Heart right ventricle (tissue), 16 donors: ENCODE measurements around the gene LMOD3. TPM values are rescaled to one million over a fixed set of nuclear protein-coding genes. Genes with fewer than 3 reads are reported as not detected.

Experiments used
- ATAC-seq, 8 donors: fragments of 200-7000 bp; cut with Tn5 transposase; one replicate each; pipeline ENCODE4 v1.9.1; 2020; ENCODE audit warnings: mild to moderate bottlenecking in 8 of 8, moderate library complexity in 8 of 8, moderate number of reproducible peaks in 1 of 8
- DNase-seq, 2 donors: peaks; one replicate each; pipeline ENCODE4 v3.0.0-alpha.2; 2020
- H3K27ac ChIP-seq, 10 donors: fragments of 200-600 bp; sonication (generic) in 2 of 10; one replicate each; pipeline versions ENCODE4 v1.5.0 to v1.8.0; 2020 to 2022; ENCODE audit warnings: mild to moderate bottlenecking in 3 of 10
- H3K27me3 ChIP-seq, 7 donors: fragments of 200-600 bp; one replicate each; pipeline ENCODE4 v1.8.0; 2021 to 2022; ENCODE audit warnings: mild to moderate bottlenecking in 2 of 7
- H3K36me3 ChIP-seq, 9 donors: fragments of 200-600 bp; sonication (generic) in 1 of 9; one replicate each; pipeline versions ENCODE4 v1.5.0 to v1.8.0; 2020 to 2022; ENCODE audit warnings: mild to moderate bottlenecking in 2 of 9
- H3K4me1 ChIP-seq, 9 donors: fragments of 200-600 bp; sonication (generic) in 1 of 9; one replicate each; pipeline versions ENCODE4 v1.5.0 to v1.8.0; 2020 to 2022; ENCODE audit warnings: mild to moderate bottlenecking in 4 of 9
- H3K4me3 ChIP-seq, 10 donors: fragments of 200-600 bp; sonication (generic) in 2 of 10; one replicate each; pipeline versions ENCODE4 v1.5.0 to v1.8.0; 2020 to 2022; ENCODE audit warnings: mild to moderate bottlenecking in 7 of 10, moderate library complexity in 2 of 10
- H3K9me3 ChIP-seq, 11 donors: fragments of 200-600 bp in 10 of 11; sonication (generic) in 2 of 11; one replicate each; pipeline versions ENCODE4 v1.5.0 to v1.8.0; 2013 to 2022; ENCODE audit warnings: mild to moderate bottlenecking in 2 of 11, control low read depth in 1 of 11, moderate library complexity in 1 of 11
- WGBS, 2 donors: extraction: QIAGEN DNeasy Blood & Tissue Kit; methylation state at CpG; one replicate each; pipeline ENCODE4 v1.1.7; 2013; ENCODE audit warnings: inconsistent platforms in 1 of 2; 5-methylcytosine and 5-hydroxymethylcytosine counted together
- intact Hi-C, 10 donors: fragments of 100-400 bp; cut with DNase I; formaldehyde crosslinking; loops; one replicate each; pipeline versions ENCODE4 v1.11.1 to v1.14.2; 2022
- polyA plus RNA-seq, 2 donors: library from polyadenylated mRNA; stranded (reverse); fragments of 200-250 nt; gene quantifications; one replicate each; pipeline ENCODE4 v1.2.3, GENCODE V29; 2013
- total RNA-seq, 10 donors: library from RNA; stranded (reverse); fragmentation: NEBNext Ultra II Directional in 3 of 10; extraction: Animal tissue kit (Norgen Biotek cat#: 25700) in 3 of 10; gene quantifications; one replicate each; pipeline versions ENCODE4 v1.2.1 to v1.2.4, GENCODE V29; 2021 to 2023
- TF ChIP-seq, protein P1 (sequence below), 9 donors: fragments of 200-600 bp; sonication (generic) in 2 of 9; IDR thresholded peaks; one replicate each; pipeline versions ENCODE4 v1.5.0 to v1.8.0; 2021 to 2022; ENCODE audit warnings: antibody characterized with exemption in 9 of 9, mild to moderate bottlenecking in 5 of 9, moderate library complexity in 1 of 9
- donor health status: Arrhythmogenic right ventricular cardiomyopathy.
- donor health status: ischemic (EF 13 %, LVEDD 7.1; RV severe dilation, severe dysfunction).
- donor health status: healthy with polysubstance abuse.
- donor health status: DM: no; HTN: yes; CAD: no.
- donor health status: DM: no; HTN: no; CAD: no.
- donor health status: ischemic (EF 25% LVEDD 6.9; RV normal size, moderate dysfunction).
- donor health status: ischemic (EF 25% LVEDD 5.7; RV mildly dilated, moderate dysfunction).
- donor health status: healthy.
- donor health status: DM: yes; HTN: yes; CAD: no.
- donor health status: Ischemic cardiomyopathy.
- donor health status: ischemic (EF 35%, LVEDD 5.7; RV mildly dilated, moderate dysfunction).
- donor health status: nonischemic (EF 11% LVEDD 7.7; RV severe dilation, severe dysfunction).
- donor health status: DM: yes; HTN: yes; CAD: no.
- donor health status: PGD.
- donor health status: ischemic (EF 29% LVEDD 5.4; RV normal size, mild dysfunction).
- donor health status: nonischemic (EF 23%, LVEDD 6.1; RV moderate dilation, normal function).

LMOD3 gene
- total and polyA plus RNA-seq, 12 donors: 28.6 to 240 (median 182) TPM

DNA sequence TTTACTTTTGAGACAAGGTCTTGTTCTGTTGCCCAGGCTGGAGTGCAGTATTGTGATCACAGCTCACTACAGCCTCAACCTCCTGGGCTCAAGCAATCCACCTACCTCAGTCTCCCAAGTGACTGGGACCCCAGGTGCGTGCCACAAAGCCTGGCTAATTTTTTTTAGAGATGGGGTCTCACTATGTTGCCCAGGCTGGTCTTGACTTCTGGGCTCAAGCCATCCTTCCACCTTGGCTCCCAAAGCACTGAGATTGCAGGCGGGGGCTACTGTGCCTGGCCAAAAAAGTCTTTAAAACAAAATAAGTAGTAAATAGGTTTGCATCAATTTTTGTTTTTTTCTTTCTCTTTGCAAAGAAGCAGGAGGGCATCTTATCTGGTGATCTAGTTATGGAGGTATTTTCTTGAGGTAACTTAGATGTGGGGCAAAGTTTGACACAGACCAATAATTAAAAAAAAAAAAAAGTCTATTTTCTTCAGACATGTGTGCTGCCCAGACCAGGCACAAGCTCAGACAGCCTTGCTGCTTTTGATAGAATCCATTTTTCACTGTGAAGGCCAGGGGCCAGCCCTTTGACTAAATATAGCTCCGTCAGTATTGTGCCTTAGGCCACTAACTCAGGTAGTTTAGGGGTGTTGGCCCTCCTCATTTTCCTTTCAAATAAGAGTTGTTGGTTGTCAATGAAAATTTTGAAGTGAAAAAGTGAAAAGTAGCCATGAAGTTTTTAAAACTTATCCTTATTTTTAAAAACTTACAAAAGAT is 35.2 kb downstream of the LMOD3 start:
- peaks cover 17 to 90% (median 87%) of the 10 kb centered on the region in 9 donors for H3K4me1 ChIP-seq
- no peaks in the 10 kb centered on the region for H3K9me3 ChIP-seq
- 68 to 78% methylated on average over 3 of the region's 3 CpGs for WGBS, 2 donors
- TF ChIP-seq, protein P1, sequence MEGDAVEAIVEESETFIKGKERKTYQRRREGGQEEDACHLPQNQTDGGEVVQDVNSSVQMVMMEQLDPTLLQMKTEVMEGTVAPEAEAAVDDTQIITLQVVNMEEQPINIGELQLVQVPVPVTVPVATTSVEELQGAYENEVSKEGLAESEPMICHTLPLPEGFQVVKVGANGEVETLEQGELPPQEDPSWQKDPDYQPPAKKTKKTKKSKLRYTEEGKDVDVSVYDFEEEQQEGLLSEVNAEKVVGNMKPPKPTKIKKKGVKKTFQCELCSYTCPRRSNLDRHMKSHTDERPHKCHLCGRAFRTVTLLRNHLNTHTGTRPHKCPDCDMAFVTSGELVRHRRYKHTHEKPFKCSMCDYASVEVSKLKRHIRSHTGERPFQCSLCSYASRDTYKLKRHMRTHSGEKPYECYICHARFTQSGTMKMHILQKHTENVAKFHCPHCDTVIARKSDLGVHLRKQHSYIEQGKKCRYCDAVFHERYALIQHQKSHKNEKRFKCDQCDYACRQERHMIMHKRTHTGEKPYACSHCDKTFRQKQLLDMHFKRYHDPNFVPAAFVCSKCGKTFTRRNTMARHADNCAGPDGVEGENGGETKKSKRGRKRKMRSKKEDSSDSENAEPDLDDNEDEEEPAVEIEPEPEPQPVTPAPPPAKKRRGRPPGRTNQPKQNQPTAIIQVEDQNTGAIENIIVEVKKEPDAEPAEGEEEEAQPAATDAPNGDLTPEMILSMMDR (IDR thresholded peaks at IDR 0.05): no peak
- intact Hi-C loops: no loop called here
- DNase-seq (no peak), ATAC-seq (peak in 1 of 8 donors; percentile 34)
- peak overlapping the region; percentile 91 to 97 (median 96) for H3K27ac ChIP-seq
- no peaks in the 10 kb centered on the region for H3K27me3 ChIP-seq
- peaks cover 0 to 12% (median 0%) of the 10 kb centered on the region in 9 donors for H3K36me3 ChIP-seq
- H3K4me3 ChIP-seq: peak overlapping the region; percentile 20 to 94 (median 91)

DNA sequence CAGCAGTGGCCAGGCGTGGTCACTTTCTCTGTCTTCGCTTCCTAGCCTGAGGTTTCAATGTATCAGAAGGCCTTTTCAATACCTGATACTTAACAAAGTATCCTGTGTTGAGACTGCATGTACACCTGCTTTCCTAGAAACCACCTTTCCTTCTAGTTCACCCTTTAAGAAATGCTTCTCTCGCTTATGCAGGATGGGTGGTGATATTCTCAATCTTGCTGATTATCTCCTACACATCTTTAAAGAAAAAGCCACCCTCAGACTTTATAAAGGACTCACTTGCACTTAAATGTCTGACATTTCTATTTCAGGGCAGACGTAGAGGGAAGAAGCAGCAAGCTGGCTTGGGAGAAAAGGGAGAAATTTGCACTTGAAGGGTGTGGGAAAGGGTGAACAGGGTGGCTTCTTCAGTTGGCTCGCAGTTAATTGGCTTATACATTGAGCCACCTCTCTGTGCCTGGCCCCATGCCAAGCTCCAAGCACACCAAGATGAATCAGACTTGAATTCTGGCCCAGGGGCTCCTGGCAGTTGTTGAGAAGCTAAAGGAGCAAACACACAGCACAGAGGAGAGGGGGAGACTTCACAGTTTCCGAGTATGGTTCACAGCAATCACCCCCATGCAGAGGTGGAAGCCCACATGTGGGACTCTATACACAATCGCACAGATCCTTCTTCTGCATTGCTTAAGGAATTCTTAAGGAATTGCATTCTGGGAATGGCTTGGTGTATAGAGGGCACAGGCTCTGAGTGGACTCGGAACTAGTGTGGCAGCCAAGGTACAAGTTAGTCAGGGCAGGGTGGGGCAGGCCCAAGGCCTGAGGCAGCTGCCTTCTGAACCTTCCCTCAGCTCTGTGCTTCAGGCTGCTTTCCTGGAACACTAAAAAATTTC is 36.3 kb downstream of the LMOD3 start:
- peaks cover 11 to 90% (median 80%) of the 10 kb centered on the region in 9 donors for H3K4me1 ChIP-seq
- H3K27ac ChIP-seq: peak overlapping the region; percentile 91 to 97 (median 96)
- H3K9me3 ChIP-seq: no peaks in the 10 kb centered on the region
- TF ChIP-seq, protein P1 (IDR thresholded peaks at IDR 0.05): no peak
- ATAC-seq: peak; percentile 30 to 86 (median 72)
- H3K27me3 ChIP-seq: no peaks in the 10 kb centered on the region
- WGBS, 2 donors: 2 to 3% methylated on average over 8 of the region's 8 CpGs
- DNase-seq: peak; percentile 84 to 86
- peaks cover 0 to 12% (median 0%) of the 10 kb centered on the region in 9 donors for H3K36me3 ChIP-seq
- peak overlapping the region; percentile 67 to 94 (median 91) for H3K4me3 ChIP-seq
- intact Hi-C loops: no loop called here

DNA sequence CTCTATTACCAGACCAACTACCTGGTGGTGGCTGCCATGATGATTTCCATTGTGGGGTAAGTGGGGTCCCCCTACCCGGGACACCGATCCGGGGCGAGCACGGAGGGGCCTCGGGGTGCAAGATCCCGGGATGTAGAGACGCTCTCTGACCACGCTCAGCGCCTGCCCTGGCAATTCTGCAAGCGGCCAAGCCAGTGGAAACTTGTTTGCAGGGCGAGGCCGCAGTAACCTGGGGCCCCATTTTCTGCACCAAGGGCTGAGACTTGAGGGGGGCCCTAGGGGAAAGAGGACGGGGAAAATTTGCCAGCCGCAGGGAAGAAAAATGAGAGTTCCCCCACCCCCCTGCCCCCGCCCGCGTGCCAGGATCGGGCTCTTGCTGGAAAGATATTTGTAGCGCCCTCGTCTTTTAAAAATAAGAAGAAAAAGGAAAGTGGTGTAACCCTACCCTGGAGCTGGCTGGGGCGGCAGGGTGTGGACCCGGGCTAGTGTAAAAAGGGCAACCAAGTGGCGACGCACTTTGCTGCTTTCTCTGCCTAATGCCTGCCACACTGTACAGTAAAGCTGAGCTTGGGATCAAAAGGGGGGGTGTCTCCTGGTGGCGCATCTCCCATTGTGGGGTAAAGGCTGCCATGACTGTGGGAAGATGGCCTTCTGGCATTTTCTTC is 37.1 kb downstream of the LMOD3 start:
- H3K36me3 ChIP-seq: peaks cover 0 to 8% (median 0%) of the 10 kb centered on the region in 9 donors
- ATAC-seq (peak; percentile 6 to 53 (median 42)), DNase-seq (peak in 1 of 2 donors; percentile 39)
- 0% methylated on average over 26 of the region's 26 CpGs for WGBS, 2 donors
- peaks cover 11 to 90% (median 81%) of the 10 kb centered on the region in 9 donors for H3K4me1 ChIP-seq
- H3K9me3 ChIP-seq: no peaks in the 10 kb centered on the region
- H3K27me3 ChIP-seq: no peaks in the 10 kb centered on the region
- TF ChIP-seq, protein P1 (IDR thresholded peaks at IDR 0.05): no peak
- intact Hi-C loops: no loop called here
- peak overlapping the region; percentile 91 to 97 (median 96) for H3K27ac ChIP-seq
- peak overlapping the region; percentile 67 to 94 (median 91) for H3K4me3 ChIP-seq
